ENCODE data around the gene KLF5.

DNA sequence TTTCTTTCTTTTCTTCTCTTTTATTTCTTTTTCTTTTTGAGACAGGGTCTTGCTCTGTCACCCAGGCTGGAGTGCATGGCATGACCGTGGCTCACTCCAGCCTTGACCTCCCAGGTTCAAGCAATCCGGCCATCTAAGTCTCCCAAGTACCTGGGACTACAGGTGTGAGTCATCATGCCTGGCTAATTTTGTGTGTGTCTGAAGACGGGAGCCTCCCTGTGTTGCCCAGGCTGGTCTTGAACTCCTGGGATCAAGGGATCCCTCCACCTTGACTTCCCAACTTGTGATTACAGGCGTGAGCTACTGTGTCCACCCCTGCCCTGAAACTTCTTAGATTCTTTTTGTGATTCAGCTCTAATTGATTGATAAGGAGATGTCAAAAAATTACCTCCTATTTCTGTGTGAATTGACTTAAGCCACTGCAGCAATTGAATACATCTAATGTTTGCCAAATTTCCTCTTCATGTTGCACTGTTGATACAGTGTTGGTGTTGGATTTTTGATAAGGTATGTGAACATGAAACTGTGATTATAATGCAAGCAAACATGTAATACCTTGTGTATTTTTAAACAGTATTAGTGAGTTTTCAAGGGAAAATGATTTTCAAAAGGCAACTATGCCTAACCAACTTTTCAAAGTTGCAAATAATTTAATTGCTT lies 22.6 kb downstream of the KLF5 start:
- TF ChIP-seq, protein P1, sequence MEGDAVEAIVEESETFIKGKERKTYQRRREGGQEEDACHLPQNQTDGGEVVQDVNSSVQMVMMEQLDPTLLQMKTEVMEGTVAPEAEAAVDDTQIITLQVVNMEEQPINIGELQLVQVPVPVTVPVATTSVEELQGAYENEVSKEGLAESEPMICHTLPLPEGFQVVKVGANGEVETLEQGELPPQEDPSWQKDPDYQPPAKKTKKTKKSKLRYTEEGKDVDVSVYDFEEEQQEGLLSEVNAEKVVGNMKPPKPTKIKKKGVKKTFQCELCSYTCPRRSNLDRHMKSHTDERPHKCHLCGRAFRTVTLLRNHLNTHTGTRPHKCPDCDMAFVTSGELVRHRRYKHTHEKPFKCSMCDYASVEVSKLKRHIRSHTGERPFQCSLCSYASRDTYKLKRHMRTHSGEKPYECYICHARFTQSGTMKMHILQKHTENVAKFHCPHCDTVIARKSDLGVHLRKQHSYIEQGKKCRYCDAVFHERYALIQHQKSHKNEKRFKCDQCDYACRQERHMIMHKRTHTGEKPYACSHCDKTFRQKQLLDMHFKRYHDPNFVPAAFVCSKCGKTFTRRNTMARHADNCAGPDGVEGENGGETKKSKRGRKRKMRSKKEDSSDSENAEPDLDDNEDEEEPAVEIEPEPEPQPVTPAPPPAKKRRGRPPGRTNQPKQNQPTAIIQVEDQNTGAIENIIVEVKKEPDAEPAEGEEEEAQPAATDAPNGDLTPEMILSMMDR (IDR thresholded peaks at IDR 0.05; ENCODE audit: low read depth, low read length, poor library complexity, severe bottlenecking), result no peak
- TF ChIP-seq EZH2phosphoT487 (IDR thresholded peaks at IDR 0.05; ENCODE audit: borderline replicate concordance, low read length), result no peak

Data from DOHH2 (cell line).